GM19324 (cell line): ENCODE results near the gene CD37.

Source experiments
- ATAC-seq: cut with Tn5 transposase; IDR thresholded peaks from one replicate; pipeline ENCODE4 v1.9.1; 2021; ENCODE audit warnings: mild to moderate bottlenecking, moderate library complexity; ENCODE audit not compliant: unreplicated experiment, low FRiP score

CD37 gene

GRCh38 chr19:49344505-49345423 is 9.6 kb downstream of the CD37 start:
- no peak for ATAC-seq

GRCh38 chr19:49347191-49347590 is 12.0 kb downstream of the CD37 start:
- no peak for ATAC-seq

GRCh38 chr19:49347835-49348234 is 12.6 kb downstream of the CD37 start:
- no peak for ATAC-seq

GRCh38 chr19:49348305-49349189 is 13.3 kb downstream of the CD37 start:
- no peak for ATAC-seq

GRCh38 chr19:49349567-49349966 is 14.4 kb downstream of the CD37 start:
- no peak for ATAC-seq

GRCh38 chr19:49355909-49356353 is 20.7 kb downstream of the CD37 start:
- ATAC-seq = no peak

- no peak for ATAC-seq
Measured at GRCh38 chr19:49356382-49356781, 21.2 kb downstream of the CD37 start.

- no peak for ATAC-seq
Measured at GRCh38 chr19:49357186-49357585, 22.0 kb downstream of the CD37 start.

GRCh38 chr19:49359851-49360820 is 24.9 kb downstream of the CD37 start:
- ATAC-seq = no peak

GRCh38 chr19:49361438-49362047 is 26.3 kb downstream of the CD37 start:
- ATAC-seq = no peak

GRCh38 chr19:49362048-49362928 is 27.1 kb downstream of the CD37 start, which contains the start of gene TEAD2:
Gene TEAD2 (minus strand): TSS chr19:49362416. CDS start chr19:49360075, 2,341 bp downstream.
- ATAC-seq = no peak

GRCh38 chr19:49362929-49363267 is 27.7 kb downstream of the CD37 start:
- ATAC-seq = no peak

GRCh38 chr19:49363268-49364082 is 28.3 kb downstream of the CD37 start, which contains the start of gene DKKL1:
Gene DKKL1 (plus strand): TSS chr19:49363877. CDS start chr19:49363999, 122 bp downstream.
- no peak for ATAC-seq

GRCh38 chr19:49364083-49364737 is 29.0 kb downstream of the CD37 start:
- ATAC-seq = no peak

GRCh38 chr19:49366110-49366509 is 30.9 kb downstream of the CD37 start:
- ATAC-seq = no peak

GRCh38 chr19:49368711-49369358 is 33.6 kb downstream of the CD37 start:
- no peak for ATAC-seq

- no peak for ATAC-seq
Measured at GRCh38 chr19:49371184-49371583, 36.0 kb downstream of the CD37 start.
